ENCODE data around the gene ATF7.

- TF ChIP-seq POLR2AphosphoS5 (IDR thresholded peaks at IDR 0.05; ENCODE audit: low read depth, low read length), result no peak
- TF ChIP-seq CTCF (IDR thresholded peaks at IDR 0.05), result peak; percentile 86
- TF ChIP-seq EP300 (IDR thresholded peaks at IDR 0.05; ENCODE audit: borderline replicate concordance in 1 of 2, low read depth in 1 of 2, low read length in 1 of 2), result no peak
- TF ChIP-seq NFIC (IDR thresholded peaks at IDR 0.05; ENCODE audit: borderline replicate concordance), result no peak
- no peak for TF ChIP-seq NRF1 (IDR thresholded peaks at IDR 0.05; ENCODE audit: low read depth, low read length)
- TF ChIP-seq TAF1 (IDR thresholded peaks at IDR 0.05; ENCODE audit: borderline replicate concordance, low read depth, low read length), result no peak
- no peak for TF ChIP-seq ZBTB33 (IDR thresholded peaks at IDR 0.05; ENCODE audit: borderline replicate concordance, low read depth)
- no peak for TF ChIP-seq USF1 (IDR thresholded peaks at IDR 0.05; ENCODE audit: borderline replicate concordance, low read depth)
- peak; percentile 89 for TF ChIP-seq RAD21 (IDR thresholded peaks at IDR 0.05; ENCODE audit: low read length)
- no peak for TF ChIP-seq TEAD4 (IDR thresholded peaks at IDR 0.05; ENCODE audit: borderline replicate concordance, insufficient read depth)
- TF ChIP-seq GATA2 (CRISPR knock-in tag; IDR thresholded peaks at IDR 0.05), result no peak
Observed at GRCh38 chr12:53543539-53543938, 82.6 kb downstream of the ATF7 start.

All from SK-N-SH (cell line).